Measurements from ENCODE around the gene PLEKHN1.

DNA sequence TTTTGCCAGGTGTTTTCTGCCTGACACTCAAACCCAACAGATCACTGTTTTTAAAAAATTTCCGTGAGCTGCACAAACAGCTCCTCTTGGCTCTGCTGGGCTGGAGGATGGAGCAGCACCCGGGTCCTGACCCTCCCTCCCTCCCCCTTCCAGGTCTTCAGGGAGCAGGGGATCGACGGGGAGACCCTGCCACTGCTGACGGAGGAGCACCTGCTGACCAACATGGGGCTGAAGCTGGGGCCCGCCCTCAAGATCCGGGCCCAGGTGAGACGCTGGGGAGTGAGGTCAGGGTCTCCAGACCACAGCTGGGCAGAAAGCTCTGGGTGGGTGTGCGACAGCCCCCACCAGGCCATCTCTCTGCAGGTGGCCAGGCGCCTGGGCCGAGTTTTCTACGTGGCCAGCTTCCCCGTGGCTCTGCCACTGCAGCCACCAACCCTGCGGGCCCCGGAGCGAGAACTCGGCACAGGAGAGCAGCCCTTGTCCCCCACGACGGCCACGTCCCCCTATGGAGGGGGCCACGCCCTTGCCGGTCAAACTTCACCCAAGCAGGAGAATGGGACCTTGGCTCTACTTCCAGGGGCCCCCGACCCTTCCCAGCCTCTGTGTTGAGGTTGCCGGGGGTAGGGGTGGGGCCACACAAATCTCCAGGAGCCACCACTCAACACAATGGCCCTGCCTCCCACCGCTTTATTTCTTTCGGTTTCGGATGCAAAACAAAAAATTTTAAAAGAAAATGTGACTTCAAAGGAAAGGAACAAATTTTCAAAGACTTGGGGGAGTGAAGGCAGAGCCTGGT is 22.5 kb upstream of the PLEKHN1 start:
- TF ChIP-seq SETDB1 (IDR thresholded peaks at IDR 0.05; ENCODE audit: insufficient read length, low read length): no peak
- no peak for TF ChIP-seq ZNF501 (tag by site-specific recombination; IDR thresholded peaks at IDR 0.05)
- TF ChIP-seq, protein P1, sequence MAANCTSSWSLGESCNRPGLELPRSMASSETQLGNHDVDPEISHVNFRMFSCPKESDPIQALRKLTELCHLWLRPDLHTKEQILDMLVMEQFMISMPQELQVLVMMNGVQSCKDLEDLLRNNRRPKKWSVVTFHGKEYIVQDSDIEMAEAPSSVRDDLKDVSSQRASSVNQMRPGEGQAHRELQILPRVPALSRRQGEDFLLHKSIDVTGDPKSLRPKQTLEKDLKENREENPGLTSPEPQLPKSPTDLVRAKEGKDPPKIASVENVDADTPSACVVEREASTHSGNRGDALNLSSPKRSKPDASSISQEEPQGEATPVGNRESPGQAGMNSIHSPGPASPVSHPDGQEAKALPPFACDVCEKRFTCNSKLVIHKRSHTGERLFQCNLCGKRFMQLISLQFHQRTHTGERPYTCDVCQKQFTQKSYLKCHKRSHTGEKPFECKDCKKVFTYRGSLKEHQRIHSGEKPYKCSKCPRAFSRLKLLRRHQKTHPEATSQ (tag by site-specific recombination; IDR thresholded peaks at IDR 0.05): 0 out of 2 replicates have a peak, but pooled peaks have one; percentile 19
- no peak for TF ChIP-seq KLF16 (tag by site-specific recombination; IDR thresholded peaks at IDR 0.05)
- no peak for TF ChIP-seq CTCF (tag by site-specific recombination; IDR thresholded peaks at IDR 0.05)
- TF ChIP-seq ZNF292 (tag by site-specific recombination; IDR thresholded peaks at IDR 0.05; ENCODE audit: borderline replicate concordance, low read depth): no peak
- TF ChIP-seq HOXA7 (CRISPR knock-in tag; IDR thresholded peaks at IDR 0.05; ENCODE audit: borderline replicate concordance): no peak
- TF ChIP-seq, protein P2, sequence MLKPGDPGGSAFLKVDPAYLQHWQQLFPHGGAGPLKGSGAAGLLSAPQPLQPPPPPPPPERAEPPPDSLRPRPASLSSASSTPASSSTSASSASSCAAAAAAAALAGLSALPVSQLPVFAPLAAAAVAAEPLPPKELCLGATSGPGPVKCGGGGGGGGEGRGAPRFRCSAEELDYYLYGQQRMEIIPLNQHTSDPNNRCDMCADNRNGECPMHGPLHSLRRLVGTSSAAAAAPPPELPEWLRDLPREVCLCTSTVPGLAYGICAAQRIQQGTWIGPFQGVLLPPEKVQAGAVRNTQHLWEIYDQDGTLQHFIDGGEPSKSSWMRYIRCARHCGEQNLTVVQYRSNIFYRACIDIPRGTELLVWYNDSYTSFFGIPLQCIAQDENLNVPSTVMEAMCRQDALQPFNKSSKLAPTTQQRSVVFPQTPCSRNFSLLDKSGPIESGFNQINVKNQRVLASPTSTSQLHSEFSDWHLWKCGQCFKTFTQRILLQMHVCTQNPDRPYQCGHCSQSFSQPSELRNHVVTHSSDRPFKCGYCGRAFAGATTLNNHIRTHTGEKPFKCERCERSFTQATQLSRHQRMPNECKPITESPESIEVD (tag by site-specific recombination; IDR thresholded peaks at IDR 0.05): no peak
- TF ChIP-seq, protein P3, sequence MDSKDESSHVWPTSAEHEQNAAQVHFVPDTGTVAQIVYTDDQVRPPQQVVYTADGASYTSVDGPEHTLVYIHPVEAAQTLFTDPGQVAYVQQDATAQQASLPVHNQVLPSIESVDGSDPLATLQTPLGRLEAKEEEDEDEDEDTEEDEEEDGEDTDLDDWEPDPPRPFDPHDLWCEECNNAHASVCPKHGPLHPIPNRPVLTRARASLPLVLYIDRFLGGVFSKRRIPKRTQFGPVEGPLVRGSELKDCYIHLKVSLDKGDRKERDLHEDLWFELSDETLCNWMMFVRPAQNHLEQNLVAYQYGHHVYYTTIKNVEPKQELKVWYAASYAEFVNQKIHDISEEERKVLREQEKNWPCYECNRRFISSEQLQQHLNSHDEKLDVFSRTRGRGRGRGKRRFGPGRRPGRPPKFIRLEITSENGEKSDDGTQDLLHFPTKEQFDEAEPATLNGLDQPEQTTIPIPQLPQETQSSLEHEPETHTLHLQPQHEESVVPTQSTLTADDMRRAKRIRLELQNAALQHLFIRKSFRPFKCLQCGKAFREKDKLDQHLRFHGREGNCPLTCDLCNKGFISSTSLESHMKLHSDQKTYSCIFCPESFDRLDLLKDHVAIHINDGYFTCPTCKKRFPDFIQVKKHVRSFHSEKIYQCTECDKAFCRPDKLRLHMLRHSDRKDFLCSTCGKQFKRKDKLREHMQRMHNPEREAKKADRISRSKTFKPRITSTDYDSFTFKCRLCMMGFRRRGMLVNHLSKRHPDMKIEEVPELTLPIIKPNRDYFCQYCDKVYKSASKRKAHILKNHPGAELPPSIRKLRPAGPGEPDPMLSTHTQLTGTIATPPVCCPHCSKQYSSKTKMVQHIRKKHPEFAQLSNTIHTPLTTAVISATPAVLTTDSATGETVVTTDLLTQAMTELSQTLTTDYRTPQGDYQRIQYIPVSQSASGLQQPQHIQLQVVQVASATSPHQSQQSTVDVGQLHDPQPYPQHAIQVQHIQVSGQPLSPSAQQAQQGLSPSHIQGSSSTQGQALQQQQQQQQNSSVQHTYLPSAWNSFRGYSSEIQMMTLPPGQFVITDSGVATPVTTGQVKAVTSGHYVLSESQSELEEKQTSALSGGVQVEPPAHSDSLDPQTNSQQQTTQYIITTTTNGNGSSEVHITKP (tag by site-specific recombination; IDR thresholded peaks at IDR 0.05): peak; percentile 34
- TF ChIP-seq TCF7L2 (IDR thresholded peaks at IDR 0.05; ENCODE audit: borderline replicate concordance, low read depth, low read length): no peak
- no peak for TF ChIP-seq ZNF423 (tag by site-specific recombination; IDR thresholded peaks at IDR 0.05)
- TF ChIP-seq ZNF707 (tag by site-specific recombination; IDR thresholded peaks at IDR 0.05): no peak

All from HEK293 (cell line).